AG09319 (cell line): Measurements from ENCODE around the gene CCDC197.

Experiments
- DNase-seq: peaks from one replicate; pipeline ENCODE4 v3.0.0-alpha.2; 2010; ENCODE audit warnings: low read depth; ENCODE audit errors: extremely low read depth
- TF ChIP-seq, protein P1 (sequence below): IDR thresholded peaks from 2 replicates; pipeline ENCODE4 v1.5.1; 2011; ENCODE audit warnings: low read depth, mild to moderate bottlenecking, inconsistent platforms, low read length, moderate library complexity

CCDC197 gene

DNA sequence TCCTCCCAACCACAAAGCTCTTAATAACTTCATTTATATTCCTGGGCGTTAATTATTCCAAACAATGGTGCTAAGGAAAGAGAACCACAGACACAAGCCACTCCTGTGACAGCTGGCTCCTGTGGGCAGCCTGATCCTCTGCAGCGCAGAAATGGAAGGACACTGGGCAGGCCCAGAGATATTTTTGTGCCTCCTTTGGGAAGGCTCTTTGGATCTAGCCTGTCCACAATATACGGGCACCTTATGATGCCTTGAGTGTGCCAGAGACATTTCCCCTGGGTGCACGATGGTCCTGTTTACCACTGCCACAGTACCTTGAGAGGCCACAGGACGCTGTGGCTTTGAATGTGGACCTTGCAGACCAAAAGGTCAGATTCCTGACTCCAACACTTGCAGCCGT is 22.8 kb upstream of the CCDC197 start:
- TF ChIP-seq, protein P1, sequence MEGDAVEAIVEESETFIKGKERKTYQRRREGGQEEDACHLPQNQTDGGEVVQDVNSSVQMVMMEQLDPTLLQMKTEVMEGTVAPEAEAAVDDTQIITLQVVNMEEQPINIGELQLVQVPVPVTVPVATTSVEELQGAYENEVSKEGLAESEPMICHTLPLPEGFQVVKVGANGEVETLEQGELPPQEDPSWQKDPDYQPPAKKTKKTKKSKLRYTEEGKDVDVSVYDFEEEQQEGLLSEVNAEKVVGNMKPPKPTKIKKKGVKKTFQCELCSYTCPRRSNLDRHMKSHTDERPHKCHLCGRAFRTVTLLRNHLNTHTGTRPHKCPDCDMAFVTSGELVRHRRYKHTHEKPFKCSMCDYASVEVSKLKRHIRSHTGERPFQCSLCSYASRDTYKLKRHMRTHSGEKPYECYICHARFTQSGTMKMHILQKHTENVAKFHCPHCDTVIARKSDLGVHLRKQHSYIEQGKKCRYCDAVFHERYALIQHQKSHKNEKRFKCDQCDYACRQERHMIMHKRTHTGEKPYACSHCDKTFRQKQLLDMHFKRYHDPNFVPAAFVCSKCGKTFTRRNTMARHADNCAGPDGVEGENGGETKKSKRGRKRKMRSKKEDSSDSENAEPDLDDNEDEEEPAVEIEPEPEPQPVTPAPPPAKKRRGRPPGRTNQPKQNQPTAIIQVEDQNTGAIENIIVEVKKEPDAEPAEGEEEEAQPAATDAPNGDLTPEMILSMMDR: no peak
- no peak for DNase-seq

DNA sequence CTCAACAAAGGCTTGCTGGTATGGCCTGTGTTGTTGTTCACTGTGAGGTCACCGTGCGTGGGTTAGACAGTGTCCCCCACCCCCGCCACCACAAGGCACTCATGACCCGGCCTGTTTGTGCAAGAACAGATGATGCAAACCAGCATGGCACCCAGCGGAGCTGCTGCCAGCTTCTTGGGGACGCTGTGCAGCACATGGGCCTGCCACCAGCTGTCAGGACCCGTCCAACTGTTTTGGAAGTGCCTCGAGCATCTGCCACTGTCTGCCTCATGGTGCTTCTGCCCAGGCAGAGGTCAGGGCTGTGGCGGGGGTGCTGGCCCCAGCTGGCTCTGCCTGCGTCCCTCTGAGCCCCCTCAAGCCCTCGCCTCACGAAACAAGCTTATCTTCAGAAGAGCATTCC is 22.3 kb upstream of the CCDC197 start:
- TF ChIP-seq, protein P1: no peak
- DNase-seq: no peak

DNA sequence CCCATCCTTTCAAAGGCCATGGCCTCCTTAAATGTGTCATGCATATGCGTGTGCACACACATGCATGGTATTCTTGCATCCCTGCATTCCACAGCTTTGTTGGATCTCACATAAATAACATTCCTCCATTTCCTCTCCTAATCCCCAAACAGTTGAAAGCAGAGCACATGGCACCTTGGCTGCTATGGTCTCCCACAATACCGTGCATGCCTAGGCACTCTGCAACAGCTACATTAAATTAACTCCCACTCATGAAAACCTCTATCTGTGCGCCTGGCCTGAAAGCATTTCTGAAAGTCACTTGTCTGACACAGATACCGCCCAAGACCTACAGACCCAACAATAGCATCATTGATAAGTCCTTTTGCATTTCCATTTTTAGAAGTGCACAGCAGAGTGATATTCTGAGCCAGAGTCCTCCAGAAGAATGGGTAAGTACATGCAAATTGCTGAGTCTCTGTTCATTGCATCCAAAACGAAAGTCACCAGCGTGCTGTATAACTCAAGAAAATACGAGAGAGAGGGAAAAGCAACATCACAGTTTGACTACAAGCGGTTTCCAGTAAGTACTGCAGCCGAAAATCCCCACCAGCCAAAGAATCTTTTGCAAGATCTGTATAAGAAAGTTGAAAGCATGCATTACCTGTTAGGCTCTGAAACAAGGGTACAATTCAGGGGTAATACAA is 21.2 kb upstream of the CCDC197 start:
- no peak for DNase-seq
- TF ChIP-seq, protein P1: no peak

DNA sequence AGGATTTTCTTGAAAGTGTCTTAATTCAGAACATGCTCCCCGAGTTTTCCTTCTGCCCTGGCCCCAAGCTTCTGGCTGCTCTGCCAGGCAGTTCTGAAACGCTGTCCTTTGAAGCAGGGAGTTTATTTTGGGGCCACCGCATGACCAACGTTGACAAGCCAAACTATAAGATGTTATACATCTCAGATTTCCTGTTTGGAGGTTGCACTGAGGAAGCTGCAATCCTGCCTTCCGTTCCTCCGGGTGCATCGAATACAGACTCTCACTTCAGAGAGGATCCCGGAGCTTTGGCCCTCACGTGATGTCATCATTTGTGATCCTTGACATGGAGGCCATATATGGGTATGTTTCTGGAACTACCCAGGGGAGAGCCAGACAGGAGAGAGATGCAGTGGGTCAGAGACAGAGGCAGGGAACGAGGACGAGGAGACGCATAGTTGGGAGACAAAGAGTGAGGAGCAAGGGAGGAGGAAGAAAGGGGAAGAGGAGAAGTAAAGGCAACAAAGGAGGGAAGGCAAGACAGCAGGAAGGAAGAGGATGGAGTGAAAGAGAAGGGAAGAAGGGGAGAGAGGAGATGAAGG is 20.5 kb upstream of the CCDC197 start, which contains the start of gene ASB2:
ASB2 (minus strand) TSS at position 94 of the 581 bp plus-strand sequence. CDS start 12,031 bp downstream, outside the sequence.
- no peak for DNase-seq
- TF ChIP-seq, protein P1: no peak

DNA sequence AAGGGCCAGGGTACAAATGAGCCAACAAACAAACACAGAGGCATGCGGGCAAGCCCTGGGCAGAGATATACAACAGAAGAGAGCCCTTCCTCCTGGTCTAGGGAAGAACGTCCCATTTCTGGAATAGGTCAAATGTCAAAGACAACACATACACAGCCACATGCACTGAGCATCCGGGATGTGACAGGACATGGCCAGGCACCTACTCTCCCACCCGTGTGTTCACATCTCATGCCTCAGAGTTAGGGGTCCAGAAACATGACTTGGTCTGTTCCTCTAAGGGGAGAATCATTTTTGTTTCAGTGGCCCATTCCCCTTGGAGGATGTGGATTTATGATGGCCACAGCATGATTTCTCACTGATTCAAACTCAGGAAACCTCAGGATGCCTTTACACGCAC is 19.9 kb upstream of the CCDC197 start:
- DNase-seq: no peak
- TF ChIP-seq, protein P1: no peak

DNA sequence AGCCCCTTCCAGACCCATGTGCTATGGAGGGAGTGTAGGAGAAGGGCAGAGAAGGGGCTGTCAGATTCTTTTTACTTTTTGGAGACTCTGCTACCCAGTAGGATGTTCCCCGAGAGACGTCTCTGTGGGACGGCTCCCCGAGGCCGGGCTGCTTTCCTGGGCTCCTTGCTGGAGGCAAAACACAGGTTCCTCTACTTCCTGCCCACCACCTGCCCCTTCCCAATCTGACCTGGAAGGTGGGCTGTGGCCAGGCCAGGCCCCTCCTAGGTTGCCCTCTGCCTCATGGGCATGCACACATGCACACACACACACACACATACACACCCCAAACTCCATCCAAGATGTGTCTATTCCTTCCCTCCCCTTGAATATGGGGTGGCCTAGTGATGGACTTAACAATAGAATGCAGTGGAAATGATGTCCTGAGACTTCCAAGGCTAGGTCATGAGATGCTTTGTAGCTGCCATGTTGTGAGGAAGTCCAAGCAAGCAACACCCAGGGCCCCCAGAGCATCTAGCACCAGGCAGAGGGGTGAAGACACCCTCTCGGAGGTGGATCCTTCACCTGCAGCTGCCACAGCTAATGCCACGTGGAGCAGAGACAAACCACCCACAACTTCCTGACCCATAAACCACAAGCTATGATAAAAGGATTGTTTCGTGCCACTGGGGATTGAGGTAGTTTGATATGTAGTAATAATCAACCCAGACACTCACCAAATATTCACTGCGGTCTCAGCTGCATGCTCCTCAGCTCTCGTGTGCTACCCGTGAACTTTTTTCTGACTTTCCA is 19.1 kb upstream of the CCDC197 start:
- no peak for DNase-seq
- TF ChIP-seq, protein P1: no peak

DNA sequence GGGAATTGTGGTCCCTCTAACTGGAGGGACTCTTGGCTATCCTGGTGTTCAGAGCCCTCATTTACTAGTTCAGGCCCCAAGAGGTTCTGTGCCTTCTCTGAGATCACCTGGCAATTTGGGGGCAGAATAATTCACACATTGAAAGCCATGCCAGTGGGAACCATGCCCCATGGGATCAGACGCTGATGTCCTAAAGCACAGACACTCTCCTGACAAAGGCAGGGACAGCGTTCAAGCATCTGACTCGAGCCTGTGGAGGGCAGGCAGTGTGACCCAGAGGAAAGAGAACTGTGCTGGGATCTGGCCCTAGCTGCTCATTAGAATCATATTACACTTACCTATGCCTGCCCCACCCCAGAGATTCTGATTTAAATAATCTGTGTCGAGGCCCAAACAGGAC is 18.4 kb upstream of the CCDC197 start:
- TF ChIP-seq, protein P1: no peak

More for the DNA sequence above, 18.4 kb upstream of the CCDC197 start:
- no peak for DNase-seq
